Measurements from ENCODE around the gene USP7. TPM values are rescaled to one million over a fixed set of nuclear protein-coding genes. Genes with fewer than 3 reads are reported as not detected.
A peak's percentile ranks its signal among the peaks of the same experiment; 100 is the strongest.

Gene USP7
- total RNA-seq, 3 donors from 2014 or later = 125 to 144 (median 130) TPM

DNA sequence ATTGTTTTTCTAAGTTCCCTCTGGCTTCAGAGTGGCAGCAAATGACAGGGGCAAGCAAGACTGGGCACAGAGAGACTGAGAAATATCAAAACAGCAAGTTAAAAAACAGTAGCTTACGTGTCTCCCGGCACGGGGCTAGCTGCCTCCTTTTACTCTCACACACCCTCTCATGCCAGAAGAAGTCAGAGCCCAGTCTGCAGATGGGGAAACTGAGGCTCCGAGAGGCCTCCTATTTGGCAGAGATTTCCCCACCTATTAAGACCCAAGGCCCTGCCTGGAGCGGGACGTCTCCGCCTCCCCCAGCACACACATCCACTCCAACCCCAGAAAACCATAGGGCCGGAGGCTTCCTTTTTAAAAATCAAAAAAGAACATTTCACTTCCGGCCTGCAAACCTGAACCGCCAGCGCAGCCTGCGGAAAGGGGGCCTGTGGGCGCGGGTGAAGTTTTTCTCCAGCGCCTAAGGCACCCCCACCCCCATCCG, 95.7 kb downstream of the USP7 start:
- Histone ChIP-seq H3K4me3 (peak overlapping the region; percentile 36), H3K36me3 (ENCODE audit: low read depth) (no peaks in the 10 kb centered on the region), H3K9me3 (no peaks in the 10 kb centered on the region), H3K4me1 (ENCODE audit: low read depth) (peaks cover 53% of the 10 kb centered on the region)
- TF ChIP-seq, protein P1, sequence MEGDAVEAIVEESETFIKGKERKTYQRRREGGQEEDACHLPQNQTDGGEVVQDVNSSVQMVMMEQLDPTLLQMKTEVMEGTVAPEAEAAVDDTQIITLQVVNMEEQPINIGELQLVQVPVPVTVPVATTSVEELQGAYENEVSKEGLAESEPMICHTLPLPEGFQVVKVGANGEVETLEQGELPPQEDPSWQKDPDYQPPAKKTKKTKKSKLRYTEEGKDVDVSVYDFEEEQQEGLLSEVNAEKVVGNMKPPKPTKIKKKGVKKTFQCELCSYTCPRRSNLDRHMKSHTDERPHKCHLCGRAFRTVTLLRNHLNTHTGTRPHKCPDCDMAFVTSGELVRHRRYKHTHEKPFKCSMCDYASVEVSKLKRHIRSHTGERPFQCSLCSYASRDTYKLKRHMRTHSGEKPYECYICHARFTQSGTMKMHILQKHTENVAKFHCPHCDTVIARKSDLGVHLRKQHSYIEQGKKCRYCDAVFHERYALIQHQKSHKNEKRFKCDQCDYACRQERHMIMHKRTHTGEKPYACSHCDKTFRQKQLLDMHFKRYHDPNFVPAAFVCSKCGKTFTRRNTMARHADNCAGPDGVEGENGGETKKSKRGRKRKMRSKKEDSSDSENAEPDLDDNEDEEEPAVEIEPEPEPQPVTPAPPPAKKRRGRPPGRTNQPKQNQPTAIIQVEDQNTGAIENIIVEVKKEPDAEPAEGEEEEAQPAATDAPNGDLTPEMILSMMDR (IDR thresholded peaks at IDR 0.05) = no peak
- intact Hi-C loops (cut with DNase I, micrococcal nuclease) = no loop called here
- ATAC-seq (no peak), DNase-seq (peak in 1 of 3 donors; percentile 43)

DNA sequence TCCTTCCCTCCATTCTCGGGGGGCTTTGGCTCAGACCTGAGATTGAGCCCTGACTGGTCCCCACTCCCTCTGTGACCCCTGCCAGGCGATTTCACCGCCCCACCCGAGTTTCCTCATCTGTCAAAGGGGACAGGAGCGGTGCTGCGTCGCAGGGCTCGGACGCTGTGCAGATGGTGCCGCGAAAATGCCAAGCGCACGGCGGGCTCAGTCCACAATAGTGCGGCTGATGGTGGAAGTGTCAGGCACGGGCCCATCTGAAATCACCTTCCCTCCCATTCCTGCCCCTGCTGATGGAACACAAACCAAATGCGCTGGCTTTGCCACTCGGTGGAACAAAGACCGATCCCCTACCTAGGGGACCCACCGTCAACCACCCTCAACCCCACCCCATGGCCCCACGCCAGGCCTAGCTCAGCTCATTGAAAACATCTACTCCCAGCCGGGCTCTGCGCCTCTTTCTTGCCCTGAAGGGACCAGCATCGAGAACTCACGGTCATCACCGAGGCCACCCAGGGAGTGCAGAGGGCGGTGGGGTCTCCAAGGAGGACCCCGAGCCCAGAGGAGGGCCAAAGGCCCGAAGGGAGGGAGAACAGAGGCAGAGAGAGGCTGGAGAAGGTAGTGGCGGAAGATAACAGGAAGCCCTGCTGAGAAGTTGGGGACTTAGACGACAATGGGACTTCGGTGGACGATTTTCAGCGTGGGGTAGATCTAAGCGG, 96.3 kb downstream of the USP7 start:
- intact Hi-C loops (cut with DNase I, micrococcal nuclease) = no loop called here
- Histone ChIP-seq H3K4me1 (ENCODE audit: low read depth) (peaks cover 53% of the 10 kb centered on the region), H3K36me3 (ENCODE audit: low read depth) (no peaks in the 10 kb centered on the region), H3K4me3 (no peak overlapping the region), H3K9me3 (no peaks in the 10 kb centered on the region)
- TF ChIP-seq, protein P1 (IDR thresholded peaks at IDR 0.05) = no peak
- ATAC-seq (no peak), DNase-seq (peak; percentile 81 to 82 (median 81))

DNA sequence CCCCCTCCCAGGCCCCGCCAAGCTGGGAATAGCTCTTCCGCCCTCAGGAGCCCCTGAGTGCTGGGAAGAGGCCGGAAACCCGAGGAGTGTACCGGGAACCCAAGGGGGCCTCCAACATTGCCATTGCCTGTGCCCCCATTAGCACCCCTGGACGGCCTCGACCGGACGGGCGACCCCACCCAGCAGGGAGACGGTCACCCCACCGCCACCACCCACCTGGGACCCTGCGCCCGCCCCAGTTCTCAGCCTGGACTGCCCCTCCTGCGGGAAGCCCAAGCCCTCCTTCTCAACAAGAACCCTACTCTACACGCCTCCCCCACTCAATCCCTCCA, 96.9 kb downstream of the USP7 start:
- peak in 1 of 3 donors; percentile 46 for DNase-seq
- ATAC-seq = no peak
- intact Hi-C loops (cut with DNase I, micrococcal nuclease) = no loop called here
- peaks cover 51% of the 10 kb centered on the region for H3K4me1 ChIP-seq (ENCODE audit: low read depth)
- no peaks in the 10 kb centered on the region for H3K9me3 ChIP-seq
- no peaks in the 10 kb centered on the region for H3K36me3 ChIP-seq (ENCODE audit: low read depth)
- TF ChIP-seq, protein P1 (IDR thresholded peaks at IDR 0.05) = no peak
- no peak overlapping the region for H3K4me3 ChIP-seq

DNA sequence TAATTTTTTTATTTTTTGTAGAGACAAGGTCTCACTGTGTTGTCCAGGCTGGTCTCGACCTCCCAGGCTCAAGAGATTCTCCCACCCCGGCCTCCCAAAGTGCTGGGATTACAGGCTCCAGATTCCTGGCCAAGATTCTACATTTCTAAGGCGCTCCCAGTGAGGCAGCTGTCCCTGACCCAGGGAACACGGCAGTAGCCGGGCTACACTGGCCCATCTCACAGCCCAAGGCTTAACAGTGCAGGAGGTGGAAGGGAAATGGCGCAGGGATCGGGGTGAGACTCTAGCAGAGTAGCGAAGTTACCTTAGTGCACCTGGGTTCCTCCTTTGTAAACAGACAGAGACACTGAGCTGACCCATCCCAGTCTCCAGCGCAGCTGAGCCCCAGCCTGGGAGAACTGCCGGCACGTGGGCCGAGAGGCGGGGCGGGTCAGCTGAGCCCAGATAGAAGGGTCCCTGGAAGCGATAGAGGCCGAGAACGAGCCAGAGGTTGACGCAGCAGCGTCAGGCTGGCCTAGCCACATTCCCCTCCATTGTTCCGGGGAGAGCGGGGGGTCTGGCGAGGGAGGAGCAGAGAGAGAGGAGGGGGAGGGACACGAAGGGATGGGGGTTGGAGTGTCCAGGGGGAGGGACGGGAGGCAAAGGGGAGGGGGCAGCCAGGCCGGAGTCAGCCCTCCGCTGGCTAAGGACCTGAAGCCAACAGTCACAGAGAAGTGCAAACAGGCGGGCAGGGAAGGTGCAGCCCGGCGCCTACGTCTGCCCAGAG, 97.4 kb downstream of the USP7 start:
- TF ChIP-seq, protein P1 (IDR thresholded peaks at IDR 0.05) = no peak
- Histone ChIP-seq H3K9me3 (no peaks in the 10 kb centered on the region), H3K36me3 (ENCODE audit: low read depth) (no peaks in the 10 kb centered on the region), H3K4me3 (no peak overlapping the region), H3K4me1 (ENCODE audit: low read depth) (peaks cover 51% of the 10 kb centered on the region)
- peak; percentile 53 to 66 (median 63) for DNase-seq
- no peak for ATAC-seq
- intact Hi-C loops (cut with DNase I, micrococcal nuclease) = no loop called here

DNA sequence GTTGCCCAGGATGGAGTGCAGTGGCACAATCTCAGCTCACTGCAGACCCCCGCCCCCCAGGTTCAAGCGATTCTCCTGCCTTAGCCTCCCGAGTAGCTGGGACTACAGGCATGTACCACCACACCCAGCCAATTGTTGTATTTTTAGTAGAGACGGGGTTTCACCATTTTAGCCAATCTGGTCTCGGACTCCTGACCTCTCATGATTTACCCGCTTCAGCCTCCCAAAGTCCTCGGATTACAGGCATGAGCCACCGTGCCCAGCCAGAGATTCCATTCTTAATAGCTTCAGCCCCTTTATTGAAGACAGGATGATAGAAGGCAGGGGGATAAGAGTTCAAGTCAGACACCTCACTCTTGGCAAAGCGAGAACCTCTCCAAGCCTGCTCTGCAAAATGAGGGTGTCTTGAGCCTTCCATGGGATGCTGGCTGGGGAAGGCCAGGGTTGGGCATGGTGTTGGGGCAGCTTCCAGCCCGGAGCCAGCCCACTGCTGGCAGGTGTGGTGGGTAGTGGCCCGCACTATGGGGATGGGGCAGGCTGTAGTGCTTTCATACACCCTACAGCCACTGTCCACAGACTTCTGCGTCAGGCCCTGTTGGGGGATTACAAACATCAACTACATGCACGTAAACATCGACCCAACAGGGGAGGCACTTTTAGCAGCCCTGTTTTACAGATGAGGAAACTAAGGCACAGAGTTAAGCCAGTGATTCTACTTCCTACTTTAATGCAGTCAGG, 98.4 kb downstream of the USP7 start:
- DNase-seq (no peak), ATAC-seq (no peak)
- H3K4me3 ChIP-seq = no peak overlapping the region
- H3K36me3 ChIP-seq (ENCODE audit: low read depth) = no peaks in the 10 kb centered on the region
- intact Hi-C loops (cut with DNase I, micrococcal nuclease) = no loop called here
- H3K4me1 ChIP-seq (ENCODE audit: low read depth) = peaks cover 51% of the 10 kb centered on the region
- no peaks in the 10 kb centered on the region for H3K9me3 ChIP-seq
- TF ChIP-seq, protein P1 (IDR thresholded peaks at IDR 0.05) = no peak

Measured in mucosa of descending colon (tissue), 3 donors.